Anterior cingulate cortex (tissue), 58 donors: ENCODE data around the gene BOLA3.
"Not testable (repeated sequence)": the region's sequence is repeated elsewhere in the genome, so short reads cannot be mapped to it uniquely, and the experiment has no call there.

Experiments
- DNase-seq, 58 donors: peaks; one replicate each; lab custom pipeline; 2025; lab: John Stamatoyannopoulos, UW

BOLA3 gene

GRCh38 chr2:74105413-74105812 is 42.3 kb downstream of the BOLA3 start:
- no peak for DNase-seq

- DNase-seq: no peak
These were observed 42.9 kb downstream of the BOLA3 start for GRCh38 chr2:74104839-74105238.

GRCh38 chr2:74103763-74104162 is 43.9 kb downstream of the BOLA3 start:
- DNase-seq: no peak

GRCh38 chr2:74102516-74102915 is 45.2 kb downstream of the BOLA3 start:
- DNase-seq: no peak

- no peak for DNase-seq
These were observed 46.0 kb downstream of the BOLA3 start for GRCh38 chr2:74101574-74102300.

- DNase-seq: no peak
These were observed 47.2 kb downstream of the BOLA3 start for GRCh38 chr2:74100254-74101216.

GRCh38 chr2:74099835-74100234 is 47.9 kb downstream of the BOLA3 start:
- peak in 8 of 58 donors; percentile 20 to 47 (median 30) for DNase-seq

GRCh38 chr2:74099271-74099670 is 48.4 kb downstream of the BOLA3 start:
- no peak for DNase-seq

- DNase-seq: no peak
These were observed 50.1 kb downstream of the BOLA3 start for GRCh38 chr2:74097574-74097973.

GRCh38 chr2:74096052-74096451 is 51.7 kb downstream of the BOLA3 start:
- DNase-seq: no peak

GRCh38 chr2:74095632-74096031 is 52.1 kb downstream of the BOLA3 start:
- no peak for DNase-seq

- DNase-seq: no peak
These were observed 53.4 kb downstream of the BOLA3 start for GRCh38 chr2:74094291-74094690.

GRCh38 chr2:74093840-74094239 is 53.9 kb downstream of the BOLA3 start:
- peak in 8 of 58 donors; percentile 29 to 62 (median 43) for DNase-seq

- DNase-seq: no peak
These were observed 54.3 kb downstream of the BOLA3 start for GRCh38 chr2:74093426-74093825.

GRCh38 chr2:74092275-74092674 is 55.4 kb downstream of the BOLA3 start:
- peak in 14 of 58 donors; percentile 14 to 48 (median 25) for DNase-seq

- no peak for DNase-seq
These were observed 56.3 kb downstream of the BOLA3 start for GRCh38 chr2:74091391-74091790.

- DNase-seq: no peak
These were observed 57.6 kb downstream of the BOLA3 start for GRCh38 chr2:74089816-74090745.

GRCh38 chr2:74088676-74089075 is 59.0 kb downstream of the BOLA3 start:
- not testable (repeated sequence) for DNase-seq

GRCh38 chr2:74087696-74088095 is 60.0 kb downstream of the BOLA3 start:
- no peak for DNase-seq

- no peak for DNase-seq
These were observed 61.7 kb downstream of the BOLA3 start for GRCh38 chr2:74086021-74086420.
